ENCODE data around the gene VWCE.

Gene VWCE

DNA sequence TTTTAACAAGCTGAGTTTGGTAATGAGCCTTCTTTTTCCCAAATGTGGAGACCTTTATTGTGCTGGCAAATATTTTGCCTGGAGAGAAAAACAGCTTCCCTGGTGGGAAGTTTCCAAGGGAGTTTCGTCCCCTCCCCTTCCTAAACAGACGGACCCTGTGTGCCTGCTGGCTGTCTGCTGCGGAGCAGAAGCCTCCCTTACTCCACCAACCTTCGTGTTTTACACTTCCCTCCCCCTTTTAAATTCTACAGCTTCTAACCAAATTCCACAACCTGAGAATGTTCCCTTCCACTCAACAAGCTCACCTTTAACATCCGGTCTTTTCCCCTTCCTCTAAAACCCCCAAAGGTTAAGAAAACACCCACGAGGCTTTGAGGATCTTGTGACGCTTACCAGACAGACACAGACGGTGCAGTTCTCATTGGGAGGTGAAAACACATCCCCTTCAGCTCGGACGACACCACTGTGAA is 17.1 kb downstream of the VWCE start:
- H3K4me3 ChIP-seq (ENCODE audit: low read length), result no peak overlapping the region
- H3K36me3 ChIP-seq (ENCODE audit: control insufficient read depth, low read length), result peaks cover 30% of the 10 kb centered on the region
- TF ChIP-seq, protein P1, sequence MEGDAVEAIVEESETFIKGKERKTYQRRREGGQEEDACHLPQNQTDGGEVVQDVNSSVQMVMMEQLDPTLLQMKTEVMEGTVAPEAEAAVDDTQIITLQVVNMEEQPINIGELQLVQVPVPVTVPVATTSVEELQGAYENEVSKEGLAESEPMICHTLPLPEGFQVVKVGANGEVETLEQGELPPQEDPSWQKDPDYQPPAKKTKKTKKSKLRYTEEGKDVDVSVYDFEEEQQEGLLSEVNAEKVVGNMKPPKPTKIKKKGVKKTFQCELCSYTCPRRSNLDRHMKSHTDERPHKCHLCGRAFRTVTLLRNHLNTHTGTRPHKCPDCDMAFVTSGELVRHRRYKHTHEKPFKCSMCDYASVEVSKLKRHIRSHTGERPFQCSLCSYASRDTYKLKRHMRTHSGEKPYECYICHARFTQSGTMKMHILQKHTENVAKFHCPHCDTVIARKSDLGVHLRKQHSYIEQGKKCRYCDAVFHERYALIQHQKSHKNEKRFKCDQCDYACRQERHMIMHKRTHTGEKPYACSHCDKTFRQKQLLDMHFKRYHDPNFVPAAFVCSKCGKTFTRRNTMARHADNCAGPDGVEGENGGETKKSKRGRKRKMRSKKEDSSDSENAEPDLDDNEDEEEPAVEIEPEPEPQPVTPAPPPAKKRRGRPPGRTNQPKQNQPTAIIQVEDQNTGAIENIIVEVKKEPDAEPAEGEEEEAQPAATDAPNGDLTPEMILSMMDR (IDR thresholded peaks at IDR 0.05; ENCODE audit: low read depth, low read length, poor library complexity, severe bottlenecking), result no peak
- no peak for TF ChIP-seq EZH2phosphoT487 (IDR thresholded peaks at IDR 0.05; ENCODE audit: borderline replicate concordance, low read length)
- H3K9me3 ChIP-seq (ENCODE audit: control insufficient read depth, insufficient read depth, low read length), result no peaks in the 10 kb centered on the region
- peaks cover 3% of the 10 kb centered on the region; the same call in 1 of the 2 replicates for H3K4me1 ChIP-seq (ENCODE audit: control insufficient read depth, low read length)
- no peaks in the 10 kb centered on the region for H3K79me2 ChIP-seq (ENCODE audit: control insufficient read depth, low read length)
- H3K27me3 ChIP-seq (ENCODE audit: control insufficient read depth, low read length), result no peaks in the 10 kb centered on the region
- no peaks in the 10 kb centered on the region for H3F3A ChIP-seq (ENCODE audit: control insufficient read depth, insufficient read depth)
- H3K9me2 ChIP-seq (replicated peaks; ENCODE audit: control insufficient read depth, low read length), result no peaks in the 10 kb centered on the region
- H3K4me2 ChIP-seq (ENCODE audit: low read length), result no peak overlapping the region
- no peak overlapping the region for H3K27ac ChIP-seq (ENCODE audit: low read depth, low read length)
- H4K20me1 ChIP-seq (ENCODE audit: control insufficient read depth, insufficient read depth, low read depth, low read length), result no peaks in the 10 kb centered on the region

DNA sequence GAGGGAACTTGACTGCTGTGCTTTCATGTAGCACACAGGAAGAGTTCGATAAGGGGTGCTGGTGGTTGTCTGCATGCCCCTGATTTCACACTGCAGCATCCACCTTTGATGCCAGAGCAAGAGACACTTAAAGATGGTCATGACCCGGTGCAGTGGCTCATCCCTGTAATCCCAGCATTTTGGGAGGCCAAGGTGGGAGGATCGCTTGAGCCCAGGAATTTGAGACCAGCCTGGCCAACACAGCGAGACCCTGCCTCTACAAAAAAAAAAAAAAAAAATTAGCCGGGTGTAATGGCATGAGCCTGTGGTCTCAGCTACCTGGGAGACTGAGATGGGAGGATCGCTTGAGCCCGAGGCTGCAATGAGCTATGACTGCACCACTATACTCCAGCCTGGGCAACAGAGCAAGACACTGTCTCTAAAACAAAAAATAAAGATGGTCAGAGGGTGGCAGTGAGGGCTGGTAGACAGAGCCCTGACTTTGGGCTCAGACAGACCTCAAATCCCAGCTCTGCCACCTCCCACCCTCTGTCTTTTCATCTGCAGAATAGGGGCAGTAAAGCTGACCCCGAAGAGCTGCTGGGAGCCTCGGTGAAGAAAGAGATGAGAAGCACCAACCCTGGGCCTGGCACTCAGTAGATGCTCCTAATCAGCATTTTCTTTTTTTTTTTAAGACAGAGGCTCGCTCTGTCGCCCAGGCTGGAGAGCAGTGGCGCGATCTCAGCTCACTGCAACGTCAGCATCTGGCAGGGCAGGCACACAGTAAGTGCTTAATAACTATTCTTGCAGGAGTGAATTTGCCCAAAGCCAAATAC is 17.7 kb downstream of the VWCE start:
- Histone ChIP-seq H3K36me3 (ENCODE audit: control insufficient read depth, low read length) (peaks cover 35% of the 10 kb centered on the region), H3K4me3 (ENCODE audit: low read length) (no peak overlapping the region), H4K20me1 (ENCODE audit: control insufficient read depth, insufficient read depth, low read depth, low read length) (no peaks in the 10 kb centered on the region), H3K27me3 (ENCODE audit: control insufficient read depth, low read length) (no peaks in the 10 kb centered on the region), H3K4me1 (ENCODE audit: control insufficient read depth, low read length) (peaks cover 3% of the 10 kb centered on the region; the same call in 1 of the 2 replicates), H3K27ac (ENCODE audit: low read depth, low read length) (no peak overlapping the region), H3K9me2 (replicated peaks; ENCODE audit: control insufficient read depth, low read length) (no peaks in the 10 kb centered on the region), H3F3A (ENCODE audit: control insufficient read depth, insufficient read depth) (no peaks in the 10 kb centered on the region), H3K9me3 (ENCODE audit: control insufficient read depth, insufficient read depth, low read length) (no peaks in the 10 kb centered on the region), H3K79me2 (ENCODE audit: control insufficient read depth, low read length) (no peaks in the 10 kb centered on the region), H3K4me2 (ENCODE audit: low read length) (no peak overlapping the region)
- TF ChIP-seq EZH2phosphoT487 (IDR thresholded peaks at IDR 0.05; ENCODE audit: borderline replicate concordance, low read length), result no peak
- TF ChIP-seq, protein P1 (IDR thresholded peaks at IDR 0.05; ENCODE audit: low read depth, low read length, poor library complexity, severe bottlenecking), result no peak

DNA sequence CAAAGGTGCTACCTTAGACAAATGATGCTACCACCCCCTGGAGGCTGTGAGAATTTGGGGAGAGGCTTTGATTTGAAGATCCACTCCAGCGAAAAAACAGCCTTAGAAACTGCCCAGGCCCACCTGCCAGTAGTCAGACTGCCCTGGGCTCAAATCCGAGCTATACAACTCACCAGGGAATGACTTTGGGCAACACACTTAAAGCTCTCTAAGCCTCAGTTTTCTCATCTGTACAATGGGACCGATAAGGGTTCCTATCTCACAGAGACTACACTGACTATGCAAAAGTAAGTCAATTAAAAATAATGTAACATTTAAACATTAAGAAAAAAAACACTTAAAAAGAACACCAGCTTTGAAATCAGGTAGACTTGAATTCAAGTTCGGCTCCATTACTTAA is 19.9 kb downstream of the VWCE start:
- Histone ChIP-seq H3K9me2 (replicated peaks; ENCODE audit: control insufficient read depth, low read length) (no peaks in the 10 kb centered on the region), H3K27me3 (ENCODE audit: control insufficient read depth, low read length) (no peaks in the 10 kb centered on the region), H3K4me3 (ENCODE audit: low read length) (no peak overlapping the region), H3K36me3 (ENCODE audit: control insufficient read depth, low read length) (peaks cover 29% of the 10 kb centered on the region), H3K27ac (ENCODE audit: low read depth, low read length) (no peak overlapping the region), H3K4me2 (ENCODE audit: low read length) (no peak overlapping the region), H3K9me3 (ENCODE audit: control insufficient read depth, insufficient read depth, low read length) (no peaks in the 10 kb centered on the region), H4K20me1 (ENCODE audit: control insufficient read depth, insufficient read depth, low read depth, low read length) (no peaks in the 10 kb centered on the region), H3F3A (ENCODE audit: control insufficient read depth, insufficient read depth) (no peaks in the 10 kb centered on the region), H3K4me1 (ENCODE audit: control insufficient read depth, low read length) (peaks cover 3% of the 10 kb centered on the region; the same call in 1 of the 2 replicates), H3K79me2 (ENCODE audit: control insufficient read depth, low read length) (no peaks in the 10 kb centered on the region)
- TF ChIP-seq, protein P1 (IDR thresholded peaks at IDR 0.05; ENCODE audit: low read depth, low read length, poor library complexity, severe bottlenecking), result no peak
- no peak for TF ChIP-seq EZH2phosphoT487 (IDR thresholded peaks at IDR 0.05; ENCODE audit: borderline replicate concordance, low read length)
